ENCODE data around the gene DAZAP1. TPM values are rescaled to one million over a fixed set of nuclear protein-coding genes. Genes with fewer than 3 reads are reported as not detected.

The DAZAP1 gene
- total and polyA plus RNA-seq, 7 experiments from 2014 or later: 5.0 to 227 (median 138) TPM

DNA sequence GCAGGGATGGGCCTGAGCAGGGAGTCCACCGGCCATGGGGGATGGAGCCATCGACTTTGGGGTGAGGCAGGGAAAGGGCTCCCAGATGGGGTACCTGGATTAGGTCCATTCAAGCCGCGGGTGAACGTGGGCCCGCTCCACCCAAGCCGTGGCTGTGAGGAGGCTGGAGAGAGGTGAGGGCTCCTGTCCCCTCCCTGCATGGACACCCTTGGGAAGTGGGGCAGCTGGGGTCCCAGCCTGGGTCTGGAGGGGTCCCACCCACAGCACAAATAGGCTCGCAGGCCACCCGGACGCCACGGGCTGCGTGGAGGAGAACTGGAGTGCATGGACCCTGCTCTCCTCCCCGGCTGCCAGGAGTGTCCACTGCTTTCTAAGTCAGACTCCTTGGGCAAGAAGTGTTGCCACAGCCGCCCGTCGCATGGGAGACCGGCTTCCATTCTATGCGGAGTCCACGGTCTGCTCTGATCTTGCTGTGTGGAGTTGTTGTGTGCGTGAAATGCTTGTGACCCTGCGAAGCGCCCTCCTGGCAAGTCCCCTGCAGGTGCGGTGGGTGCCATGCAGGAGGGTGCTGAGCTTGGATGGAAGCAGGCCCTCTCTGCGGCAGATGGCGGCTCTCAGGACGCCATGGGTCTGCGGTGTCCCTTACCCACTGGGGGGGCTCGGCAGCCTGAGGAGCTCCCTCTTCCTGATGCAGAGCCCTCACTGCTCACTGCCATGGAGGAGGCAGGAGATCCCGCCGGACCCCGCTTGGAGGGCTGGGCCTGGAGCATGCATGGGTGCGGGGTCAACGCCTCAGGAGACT lies 2.0 kb downstream of the DAZAP1 start:
- intact Hi-C loops (cut with micrococcal nuclease): loop anchor here (5.0 to 10.0 kb wide), 5 partner anchors 165 to 1493 kb away; partner anchors contain the start of genes ATP5F1D (in 1 of the 2), CNN2 (in 1 of the 2), MIDN (in 1 of the 2) and RNF126 (in 1 of the 2)
- ChIA-PET CTCF (interaction anchor here (1.2 kb wide), 1 partner anchor 10 kb away, joined by 3 read pairs; no protein-coding TSS in a partner anchor), POLR2A (interaction anchor here (0.6 to 1.9 kb wide), 9 partner anchors 9 to 154 kb away, joined by 3 to 11 read pairs (median 3); partner anchors contain the start of genes CIRBP and REEP6)
- H3K36me3 ChIP-seq (ENCODE audit: control insufficient read depth in 2 of 3, insufficient read depth in 3 of 3, low read length in 3 of 3): peaks cover 0 to 43% (median 8%) of the 10 kb centered on the region in 3 experiments
- no peaks in the 10 kb centered on the region for H3K27me3 ChIP-seq (ENCODE audit: control insufficient read depth in 2 of 2, insufficient read depth in 2 of 2, low read length in 2 of 2)
- peaks cover 40 to 48% of the 10 kb centered on the region in 2 donors for H3K4me1 ChIP-seq (ENCODE audit: control insufficient read depth in 2 of 2, insufficient read depth in 2 of 2, low read length in 2 of 2)
- Mint-ChIP-seq H3K9me3 (peaks cover 0 to 1% (median 0%) of the 10 kb centered on the region in 11 donors), H3K4me1 (peaks cover 34 to 63% (median 53%) of the 10 kb centered on the region in 7 donors), H3K36me3 (peaks cover 0 to 7% (median 3%) of the 10 kb centered on the region in 5 donors), H3K27me3 (no peaks in the 10 kb centered on the region), H3K27ac (peak overlapping the region; percentile 87 to 96 (median 93)), H3K4me3 (peak overlapping the region; percentile 92 to 96 (median 94))
- H3K4me3 ChIP-seq (ENCODE audit: low read length): peak overlapping the region; percentile 83
- no peak for ATAC-seq
- H3K27ac ChIP-seq (ENCODE audit: low read depth, low read length): peak overlapping the region; percentile 98
- no peak for DNase-seq
- H3K9me3 ChIP-seq (ENCODE audit: control insufficient read depth in 2 of 3, low read length in 3 of 3): no peaks in the 10 kb centered on the region

DNA sequence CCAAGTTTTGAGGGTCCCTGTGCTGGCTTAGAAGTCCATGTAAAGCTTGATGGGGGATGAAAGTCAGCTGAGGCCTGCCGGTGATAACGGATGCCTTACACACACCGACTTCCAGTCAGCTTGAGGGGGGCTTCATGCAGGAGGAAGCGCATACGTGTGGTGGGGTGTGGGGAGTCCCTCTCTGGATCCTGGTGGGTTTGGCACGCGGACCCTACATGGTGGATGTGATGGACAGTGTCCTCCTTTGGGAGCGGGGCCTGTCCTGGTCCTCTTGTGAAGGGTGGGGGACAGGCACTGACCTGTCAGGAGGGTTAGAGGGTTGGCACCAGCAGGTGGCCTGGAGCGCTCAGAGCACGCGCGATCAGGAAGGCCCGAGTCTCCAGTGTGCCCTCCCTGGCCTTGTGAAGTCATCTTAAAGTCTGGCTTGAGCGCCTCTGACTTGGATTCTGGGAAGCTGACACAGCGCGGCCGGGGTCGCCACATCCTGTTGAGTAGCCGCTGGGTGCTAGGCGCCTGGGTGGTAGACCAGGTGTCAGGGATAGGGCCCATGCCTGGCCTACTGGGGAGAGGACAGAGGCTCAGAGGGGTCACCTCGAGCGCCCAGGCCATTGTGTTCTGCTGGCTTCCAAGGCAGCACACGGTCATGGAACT lies 2.9 kb downstream of the DAZAP1 start:
- Histone ChIP-seq H3K27me3 (ENCODE audit: control insufficient read depth in 2 of 2, insufficient read depth in 2 of 2, low read length in 2 of 2) (no peaks in the 10 kb centered on the region), H3K4me1 (ENCODE audit: control insufficient read depth in 2 of 2, insufficient read depth in 2 of 2, low read length in 2 of 2) (peaks cover 45 to 53% of the 10 kb centered on the region in 2 donors), H3K36me3 (ENCODE audit: control insufficient read depth in 2 of 3, insufficient read depth in 3 of 3, low read length in 3 of 3) (peaks cover 0 to 48% (median 8%) of the 10 kb centered on the region in 3 experiments), H3K27ac (ENCODE audit: low read depth, low read length) (peak overlapping the region; percentile 98), H3K9me3 (ENCODE audit: control insufficient read depth in 2 of 3, low read length in 3 of 3) (no peaks in the 10 kb centered on the region), H3K4me3 (ENCODE audit: low read length) (peak overlapping the region; percentile 83)
- peaks cover 0 to 7% (median 3%) of the 10 kb centered on the region in 5 donors for H3K36me3 Mint-ChIP-seq
- peaks cover 34 to 69% (median 59%) of the 10 kb centered on the region in 7 donors for H3K4me1 Mint-ChIP-seq
- H3K27me3 Mint-ChIP-seq: no peaks in the 10 kb centered on the region
- ATAC-seq: no peak
- intact Hi-C loops (cut with micrococcal nuclease): no loop called here
- POLR2A ChIA-PET: interaction anchor here (1.2 to 1.9 kb wide), 2 partner anchors 9 to 141 kb away, joined by 5 to 11 read pairs; partner anchors contain the start of gene CIRBP
- H3K27ac Mint-ChIP-seq: peak overlapping the region; percentile 65 to 93 (median 85)
- no peak for DNase-seq
- CTCF ChIA-PET: no interaction called here
- H3K4me3 Mint-ChIP-seq: peak overlapping the region; percentile 64 to 96 (median 94)
- H3K9me3 Mint-ChIP-seq: peaks cover 0 to 3% (median 0%) of the 10 kb centered on the region in 11 donors

DNA sequence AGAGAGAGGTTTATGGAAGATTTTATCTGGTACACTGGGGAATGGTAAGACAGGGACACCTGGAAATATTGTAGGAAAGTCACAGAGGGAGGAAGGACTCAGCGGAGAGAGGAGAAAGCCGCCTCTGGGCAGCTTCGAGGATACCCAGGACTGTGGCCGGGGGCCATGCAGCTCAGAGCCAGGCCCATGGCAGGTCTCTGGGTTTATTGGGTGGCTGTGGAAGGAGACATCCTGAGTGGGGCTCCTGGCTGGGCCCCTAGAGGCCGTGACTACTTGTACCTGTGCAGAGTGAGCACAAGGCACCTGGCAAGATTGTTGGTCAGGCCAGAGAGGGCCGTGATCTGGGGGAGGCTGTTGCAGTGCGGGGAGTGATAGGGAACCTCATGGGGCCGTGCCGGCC lies 3.4 kb downstream of the DAZAP1 start:
- Histone ChIP-seq H3K9me3 (ENCODE audit: control insufficient read depth in 2 of 3, low read length in 3 of 3) (no peaks in the 10 kb centered on the region), H3K4me1 (ENCODE audit: control insufficient read depth in 2 of 2, insufficient read depth in 2 of 2, low read length in 2 of 2) (peaks cover 50 to 53% of the 10 kb centered on the region in 2 donors), H3K27me3 (ENCODE audit: control insufficient read depth in 2 of 2, insufficient read depth in 2 of 2, low read length in 2 of 2) (no peaks in the 10 kb centered on the region), H3K27ac (ENCODE audit: low read depth, low read length) (peak overlapping the region; percentile 98), H3K4me3 (ENCODE audit: low read length) (no peak overlapping the region), H3K36me3 (ENCODE audit: control insufficient read depth in 2 of 3, insufficient read depth in 3 of 3, low read length in 3 of 3) (peaks cover 0 to 52% (median 8%) of the 10 kb centered on the region in 3 experiments)
- Mint-ChIP-seq H3K27ac (peak overlapping the region; percentile 25 to 93 (median 85)), H3K4me1 (peaks cover 38 to 75% (median 64%) of the 10 kb centered on the region in 7 donors), H3K9me3 (peaks cover 0 to 3% (median 0%) of the 10 kb centered on the region in 11 donors), H3K4me3 (peak overlapping the region; percentile 50 to 95 (median 94)), H3K27me3 (no peaks in the 10 kb centered on the region), H3K36me3 (peaks cover 0 to 7% (median 3%) of the 10 kb centered on the region in 5 donors)
- DNase-seq (no peak), ATAC-seq (no peak)
- CTCF ChIA-PET: interaction anchor here (0.5 kb wide), 1 partner anchor 506 kb away, joined by 4 read pairs; no protein-coding TSS in a partner anchor
- POLR2A ChIA-PET: no interaction called here
- intact Hi-C loops (cut with micrococcal nuclease): no loop called here

DNA sequence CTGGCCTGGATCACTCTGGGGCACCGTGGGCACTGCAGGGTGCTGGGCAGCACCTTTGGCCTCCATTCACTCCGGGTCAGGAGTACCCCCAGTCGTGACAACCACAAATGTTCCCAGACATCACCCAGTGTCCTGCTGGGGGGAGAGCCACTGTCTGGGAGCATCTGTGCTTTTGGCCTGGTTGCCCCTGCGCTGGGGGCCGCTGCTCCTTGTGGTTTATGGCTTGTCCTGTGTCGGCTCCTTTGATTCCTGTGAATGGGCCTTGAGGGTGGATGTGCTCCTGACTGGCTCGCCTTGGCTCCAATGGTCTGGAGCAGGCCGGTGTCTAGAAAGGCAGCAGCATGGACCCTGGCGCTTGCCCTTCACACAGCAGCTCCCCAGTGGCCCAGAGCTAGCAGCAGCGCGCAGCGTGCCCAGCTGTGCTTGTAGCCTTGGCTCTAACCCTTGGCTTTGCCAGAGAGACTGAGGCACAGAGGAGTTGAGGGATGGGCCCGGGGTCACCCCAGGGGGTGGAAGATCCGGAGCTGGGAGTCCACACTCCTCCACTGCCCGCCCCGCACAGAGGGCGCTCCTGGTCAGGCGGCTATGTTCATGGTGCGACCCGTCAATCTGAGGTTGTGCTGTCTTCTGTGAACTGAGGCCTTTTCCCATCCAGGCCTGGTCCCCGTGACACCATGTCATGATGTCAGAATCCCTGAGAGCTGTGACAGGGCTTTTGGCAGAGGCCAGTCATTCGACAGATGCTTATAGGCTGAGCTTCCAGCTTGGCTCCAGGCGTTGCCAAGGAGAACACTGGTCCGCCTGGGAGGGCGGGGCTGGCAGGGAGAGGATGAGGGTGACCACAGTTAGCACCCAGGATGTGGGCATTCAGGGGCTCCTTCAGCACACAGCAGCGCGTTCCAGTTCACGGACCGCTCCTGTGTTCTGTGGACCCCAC lies 4.1 kb downstream of the DAZAP1 start:
- Histone ChIP-seq H3K4me1 (ENCODE audit: control insufficient read depth in 2 of 2, insufficient read depth in 2 of 2, low read length in 2 of 2) (peaks cover 50% of the 10 kb centered on the region in 2 donors), H3K4me3 (ENCODE audit: low read length) (no peak overlapping the region), H3K36me3 (ENCODE audit: control insufficient read depth in 2 of 3, insufficient read depth in 3 of 3, low read length in 3 of 3) (peaks cover 0 to 52% (median 8%) of the 10 kb centered on the region in 3 experiments), H3K9me3 (ENCODE audit: control insufficient read depth in 2 of 3, low read length in 3 of 3) (no peaks in the 10 kb centered on the region), H3K27ac (ENCODE audit: low read depth, low read length) (peak overlapping the region; percentile 98), H3K27me3 (ENCODE audit: control insufficient read depth in 2 of 2, insufficient read depth in 2 of 2, low read length in 2 of 2) (no peaks in the 10 kb centered on the region)
- peaks cover 0 to 7% (median 3%) of the 10 kb centered on the region in 5 donors for H3K36me3 Mint-ChIP-seq
- ChIA-PET CTCF (interaction anchor here (0.5 kb wide), 1 partner anchor 506 kb away, joined by 4 read pairs; no protein-coding TSS in a partner anchor), POLR2A (no interaction called here)
- intact Hi-C loops (cut with micrococcal nuclease): no loop called here
- H3K27ac Mint-ChIP-seq: peak overlapping the region in 7 of 9 donors; percentile 15 to 93 (median 75)
- peak overlapping the region; percentile 50 to 95 (median 94) for H3K4me3 Mint-ChIP-seq
- H3K4me1 Mint-ChIP-seq: peaks cover 40 to 78% (median 68%) of the 10 kb centered on the region in 7 donors
- ATAC-seq (no peak), DNase-seq (no peak)
- H3K9me3 Mint-ChIP-seq: peaks cover 0 to 3% (median 0%) of the 10 kb centered on the region in 11 donors
- no peaks in the 10 kb centered on the region for H3K27me3 Mint-ChIP-seq

DNA sequence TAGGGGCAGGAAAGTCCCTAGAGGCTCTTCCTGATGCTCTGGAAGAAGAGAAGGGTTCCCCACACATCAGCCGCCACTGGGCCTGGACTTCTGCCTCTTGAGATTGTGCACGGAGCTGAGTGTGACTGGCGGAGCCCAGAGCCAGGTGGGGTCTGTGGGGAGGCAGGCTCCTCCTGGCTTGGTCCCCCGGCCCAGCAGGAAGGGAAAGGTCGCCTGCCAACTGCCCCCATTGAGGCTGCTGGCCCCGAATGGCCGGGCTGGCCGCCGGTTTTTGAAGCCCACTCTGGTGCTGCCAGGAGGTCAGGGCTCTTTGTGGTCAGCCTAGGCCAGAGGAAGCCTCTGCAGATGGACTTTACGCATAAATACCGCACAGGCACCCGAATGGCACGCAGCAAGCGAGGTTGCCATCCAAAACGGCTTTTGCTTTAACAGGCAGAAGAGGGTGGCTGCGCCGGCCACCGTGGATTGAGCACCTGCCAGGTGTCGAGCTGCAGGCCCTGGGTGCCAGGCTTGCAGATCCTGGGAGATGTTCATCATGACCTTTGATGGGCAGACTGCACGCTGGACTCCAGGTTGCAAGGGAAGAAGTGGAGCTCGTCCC lies 5.0 kb downstream of the DAZAP1 start:
- ATAC-seq (no peak), DNase-seq (no peak)
- intact Hi-C loops (cut with micrococcal nuclease): no loop called here
- Histone ChIP-seq H3K4me1 (ENCODE audit: control insufficient read depth in 2 of 2, insufficient read depth in 2 of 2, low read length in 2 of 2) (peaks cover 45 to 49% of the 10 kb centered on the region in 2 donors), H3K27me3 (ENCODE audit: control insufficient read depth in 2 of 2, insufficient read depth in 2 of 2, low read length in 2 of 2) (no peaks in the 10 kb centered on the region), H3K4me3 (ENCODE audit: low read length) (no peak overlapping the region), H3K9me3 (ENCODE audit: control insufficient read depth in 2 of 3, low read length in 3 of 3) (no peaks in the 10 kb centered on the region), H3K27ac (ENCODE audit: low read depth, low read length) (peak overlapping the region; percentile 24), H3K36me3 (ENCODE audit: control insufficient read depth in 2 of 3, insufficient read depth in 3 of 3, low read length in 3 of 3) (peaks cover 0 to 59% (median 8%) of the 10 kb centered on the region in 3 experiments)
- ChIA-PET POLR2A (no interaction called here), CTCF (no interaction called here)
- H3K36me3 Mint-ChIP-seq: peaks cover 0 to 9% (median 3%) of the 10 kb centered on the region in 5 donors
- peaks cover 41 to 83% (median 72%) of the 10 kb centered on the region in 7 donors for H3K4me1 Mint-ChIP-seq
- H3K27me3 Mint-ChIP-seq: no peaks in the 10 kb centered on the region
- peak overlapping the region in 2 of 9 donors; percentile 75 to 90 for H3K27ac Mint-ChIP-seq
- peaks cover 0 to 3% (median 0%) of the 10 kb centered on the region in 11 donors for H3K9me3 Mint-ChIP-seq
- peak overlapping the region in 4 of 10 donors; percentile 55 to 95 (median 78) for H3K4me3 Mint-ChIP-seq

Data from naive thymus-derived CD4-positive, alpha-beta T cell (primary cell).